GM19023 (cell line): ENCODE data around the gene SLC7A5.

ENCODE experiments used
- ATAC-seq: cut with Tn5 transposase; IDR thresholded peaks from one replicate; pipeline ENCODE4 v1.9.1; 2021; ENCODE audit warnings: mild to moderate bottlenecking, moderate library complexity; ENCODE audit not compliant: unreplicated experiment

The SLC7A5 gene

DNA sequence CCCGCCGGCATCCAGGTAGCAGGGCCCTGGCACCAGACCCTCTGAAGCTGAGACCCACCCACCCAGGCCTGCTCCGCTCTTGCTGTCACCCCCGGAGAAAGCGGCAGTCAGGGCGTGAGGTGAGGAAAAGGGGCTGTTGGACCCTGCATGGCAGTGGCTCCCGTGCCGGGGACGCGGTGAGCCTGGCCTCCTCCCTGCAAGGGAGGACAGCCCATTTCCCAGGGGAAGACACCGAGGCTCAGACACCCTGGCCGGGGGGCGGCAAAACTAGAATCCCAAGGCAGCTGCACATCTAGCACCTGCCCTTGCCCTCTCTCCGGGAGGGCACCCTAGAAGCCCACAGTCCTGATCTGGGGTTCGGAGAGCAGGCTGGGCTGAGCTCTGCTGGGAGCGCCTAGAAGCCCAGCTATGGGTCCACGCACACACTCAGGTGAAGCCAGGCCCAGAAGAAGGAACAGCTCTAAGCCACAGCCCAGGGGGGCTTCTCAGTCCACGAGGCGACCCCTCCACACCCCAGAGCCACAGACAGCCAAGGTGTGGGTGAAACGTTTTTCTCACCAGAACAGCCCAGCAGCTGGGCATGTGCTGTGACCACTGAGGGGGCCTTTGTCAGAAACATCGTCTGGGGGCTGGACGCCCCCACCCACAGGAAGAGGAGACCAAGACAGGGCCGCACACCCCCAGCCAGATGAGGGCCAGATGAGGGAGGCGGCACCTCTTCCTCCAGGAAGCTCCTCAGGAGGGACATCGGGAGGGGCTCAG, 22.4 kb downstream of the SLC7A5 start:
- no peak for ATAC-seq

DNA sequence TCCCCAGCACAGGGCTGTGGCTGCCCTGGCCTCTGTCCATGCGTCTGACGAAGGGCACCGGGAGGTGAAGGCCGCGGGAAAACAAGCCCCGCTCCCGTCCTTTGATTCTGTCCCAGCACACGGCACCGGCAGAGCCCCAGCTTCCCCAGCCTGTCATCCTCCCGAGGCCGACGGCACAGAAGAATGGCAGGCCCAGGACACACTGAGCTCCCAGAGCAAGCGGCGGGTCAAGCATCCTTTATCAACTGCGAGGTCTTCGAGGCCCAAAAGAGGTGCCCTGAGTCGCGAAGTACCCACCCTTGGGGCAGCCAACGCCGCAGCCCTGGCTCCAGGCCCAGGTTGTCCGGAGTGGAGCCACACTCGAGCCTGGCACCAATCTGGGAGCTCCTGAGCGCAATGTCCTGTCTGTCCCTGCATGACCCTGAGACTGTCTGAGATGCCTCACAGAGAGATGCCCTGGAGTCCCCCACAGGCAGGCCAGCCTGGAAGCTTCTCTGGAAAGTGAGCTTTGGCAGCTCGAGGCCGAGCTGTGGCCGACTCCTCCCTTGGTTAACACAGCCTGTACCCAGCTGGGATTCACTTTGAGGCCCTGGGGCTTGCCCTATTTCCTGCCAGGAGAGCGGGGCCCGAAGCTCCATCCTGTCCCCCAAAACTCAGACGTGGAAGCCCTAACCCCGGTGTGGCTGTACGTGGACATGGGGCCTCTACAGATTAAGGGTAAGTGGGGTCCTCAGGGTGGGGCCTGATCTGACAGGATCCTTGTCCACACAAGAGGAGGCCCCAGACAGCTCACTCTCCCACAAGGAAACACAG, 23.3 kb downstream of the SLC7A5 start:
- ATAC-seq = no peak

DNA sequence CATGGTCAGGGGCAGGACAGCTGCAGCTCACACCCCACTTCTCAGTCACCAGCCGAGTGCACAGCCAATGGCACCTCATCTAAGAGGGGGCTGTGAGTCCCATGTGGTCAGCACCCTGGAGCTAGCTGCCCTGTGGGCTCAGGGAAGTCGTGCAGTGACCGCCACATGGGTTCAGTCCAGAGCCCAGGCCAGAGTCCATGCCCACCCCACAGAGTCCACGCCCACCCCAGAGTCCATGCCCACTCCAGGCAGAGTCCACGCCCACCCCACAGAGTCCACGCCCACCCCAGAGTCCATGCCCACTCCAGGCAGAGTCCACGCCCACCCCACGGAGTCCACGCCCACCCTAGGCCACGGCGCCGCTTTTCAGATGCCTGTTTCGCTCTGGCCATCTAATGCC, 24.1 kb downstream of the SLC7A5 start:
- ATAC-seq = no peak

DNA sequence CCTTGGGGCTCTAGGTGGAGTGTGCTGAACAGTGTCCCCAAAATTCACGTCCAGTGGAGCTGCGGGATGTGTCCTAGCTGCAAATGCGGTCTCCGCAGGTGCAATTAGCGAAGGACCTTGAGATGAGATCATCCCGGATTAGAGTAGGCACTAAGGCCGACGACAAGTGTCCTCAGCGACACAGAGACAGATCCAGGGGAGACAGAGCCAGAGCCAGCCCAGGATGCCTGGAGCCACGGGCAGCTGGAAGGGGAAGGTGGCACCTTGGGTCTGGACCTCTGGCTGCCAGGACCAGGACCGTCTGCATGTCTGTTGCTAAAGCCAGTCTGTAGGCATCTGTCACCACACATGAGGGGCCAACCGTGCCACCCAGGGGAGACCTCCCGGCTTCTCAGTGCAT, 24.5 kb downstream of the SLC7A5 start:
- ATAC-seq = no peak

DNA sequence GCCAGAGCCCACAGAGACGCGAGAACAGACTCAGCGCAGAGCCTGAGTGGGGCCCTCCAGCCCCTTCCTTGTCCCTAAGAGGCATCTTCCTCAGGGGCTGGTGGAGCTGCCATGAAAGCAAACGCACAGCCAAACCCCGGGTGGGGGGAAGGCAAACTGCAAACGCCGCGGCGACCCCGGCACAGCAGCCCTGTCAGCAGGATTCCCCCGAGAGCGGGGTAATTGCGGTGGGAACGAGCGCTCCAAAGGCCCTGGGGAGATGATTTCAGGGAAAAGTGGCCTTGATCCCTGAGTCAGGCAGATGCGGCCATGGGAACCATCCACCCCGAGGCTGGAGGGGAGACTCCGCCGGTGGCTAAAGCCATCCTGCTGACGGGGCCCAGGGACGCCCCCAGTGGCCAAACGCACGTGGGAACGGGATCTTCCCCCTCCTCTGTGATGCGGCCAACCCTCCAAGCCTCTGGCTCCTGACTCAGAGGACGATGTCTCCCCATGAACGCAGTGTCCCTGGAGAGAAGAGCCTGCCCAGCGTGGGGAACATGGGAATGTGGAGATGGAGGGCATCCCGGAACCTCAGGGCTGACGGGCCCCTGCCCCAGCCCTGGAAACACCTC, 25.1 kb downstream of the SLC7A5 start:
- no peak for ATAC-seq

DNA sequence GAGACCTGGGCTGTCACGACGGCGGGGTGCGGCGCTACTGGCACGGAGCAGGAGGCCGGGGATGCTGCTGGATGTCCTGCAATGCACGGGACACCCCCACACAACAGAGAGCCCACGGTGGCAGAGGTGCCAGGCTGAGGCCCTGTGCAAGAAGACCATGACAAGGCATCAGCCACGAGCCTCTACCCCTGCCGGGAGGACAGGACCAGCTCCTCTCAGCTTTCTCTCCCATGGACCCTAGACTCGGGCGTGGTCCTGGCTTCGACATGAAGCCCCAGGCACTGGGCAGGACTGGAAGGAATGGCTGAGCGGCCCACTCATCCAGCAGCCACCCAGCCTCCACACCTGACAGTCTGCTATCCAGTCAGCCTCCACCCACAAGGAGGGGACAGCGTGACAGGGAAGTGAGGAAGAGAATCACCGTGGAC, 25.6 kb downstream of the SLC7A5 start:
- no peak for ATAC-seq

DNA sequence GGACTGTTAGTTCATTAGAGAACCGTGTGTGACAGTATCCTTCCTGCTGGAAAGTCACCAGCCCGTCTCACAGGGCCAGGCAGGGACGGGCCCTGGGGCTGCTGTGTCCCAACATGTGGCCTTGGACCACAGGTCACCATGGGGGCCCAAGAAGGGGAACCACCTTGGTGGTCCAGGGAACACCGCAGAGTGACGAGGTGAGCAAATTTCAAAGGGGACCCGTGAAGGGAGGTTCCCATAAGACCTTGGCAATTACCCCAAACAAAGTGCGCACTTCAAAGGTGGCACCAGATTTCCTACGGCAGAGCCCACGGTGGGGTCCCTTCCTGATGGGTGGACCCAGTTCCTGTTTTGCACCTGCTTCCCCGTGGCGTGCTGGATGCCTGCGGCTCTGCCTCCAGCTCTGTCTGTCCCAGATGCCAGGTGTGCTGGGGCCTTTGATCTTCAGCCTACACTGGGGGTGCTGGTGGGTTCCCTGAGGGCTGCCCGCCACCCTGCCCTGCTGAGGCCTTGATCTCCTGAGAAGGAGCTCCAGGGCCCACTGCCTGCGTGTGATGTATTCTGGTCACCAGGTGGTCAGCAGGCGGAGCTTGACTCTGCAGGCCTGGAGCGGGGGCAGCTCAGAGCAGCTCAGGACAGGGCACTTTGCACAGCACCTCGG, 27.0 kb downstream of the SLC7A5 start:
- no peak for ATAC-seq

DNA sequence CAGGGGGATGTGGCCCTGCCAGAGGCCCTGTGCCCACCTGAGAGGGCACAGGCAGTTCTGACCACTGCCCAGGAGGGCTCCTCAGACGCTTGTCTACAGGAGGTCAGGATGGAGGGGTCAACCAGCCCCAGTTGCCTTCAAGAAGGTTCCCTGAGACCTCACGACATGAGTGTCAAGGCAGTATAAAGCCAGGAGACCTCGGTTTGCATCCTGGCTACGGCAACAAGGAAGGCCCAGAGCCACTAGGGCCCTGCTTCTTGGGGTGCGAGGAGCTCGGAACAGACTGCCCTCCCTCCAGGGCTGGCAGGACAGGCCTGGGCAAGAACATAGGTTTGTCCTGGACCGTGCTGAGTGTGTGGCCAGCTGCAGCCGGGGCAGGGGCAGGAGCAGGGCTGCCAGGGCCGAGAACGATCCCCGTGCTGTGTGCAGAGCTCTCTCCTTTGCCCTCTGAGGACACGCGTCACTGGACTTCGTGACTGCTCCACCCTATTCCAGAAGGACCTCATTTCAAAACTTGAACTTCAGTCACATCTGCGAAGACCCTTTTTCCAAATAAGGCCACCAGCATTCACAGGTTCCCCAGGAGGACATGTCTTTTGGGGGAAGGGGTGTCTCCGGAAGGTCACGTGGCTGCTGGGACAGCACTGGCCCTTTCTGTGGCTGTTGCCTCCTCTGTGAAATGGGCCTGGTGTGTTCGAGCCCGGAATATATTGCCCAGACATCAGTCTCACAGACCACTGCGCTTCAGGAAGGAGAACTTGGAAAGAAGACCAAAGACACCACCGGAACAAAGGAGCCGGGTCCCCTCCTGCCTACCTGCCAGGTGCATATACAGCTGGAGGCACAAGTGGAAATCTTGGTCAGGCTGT, 27.7 kb downstream of the SLC7A5 start:
- no peak for ATAC-seq

DNA sequence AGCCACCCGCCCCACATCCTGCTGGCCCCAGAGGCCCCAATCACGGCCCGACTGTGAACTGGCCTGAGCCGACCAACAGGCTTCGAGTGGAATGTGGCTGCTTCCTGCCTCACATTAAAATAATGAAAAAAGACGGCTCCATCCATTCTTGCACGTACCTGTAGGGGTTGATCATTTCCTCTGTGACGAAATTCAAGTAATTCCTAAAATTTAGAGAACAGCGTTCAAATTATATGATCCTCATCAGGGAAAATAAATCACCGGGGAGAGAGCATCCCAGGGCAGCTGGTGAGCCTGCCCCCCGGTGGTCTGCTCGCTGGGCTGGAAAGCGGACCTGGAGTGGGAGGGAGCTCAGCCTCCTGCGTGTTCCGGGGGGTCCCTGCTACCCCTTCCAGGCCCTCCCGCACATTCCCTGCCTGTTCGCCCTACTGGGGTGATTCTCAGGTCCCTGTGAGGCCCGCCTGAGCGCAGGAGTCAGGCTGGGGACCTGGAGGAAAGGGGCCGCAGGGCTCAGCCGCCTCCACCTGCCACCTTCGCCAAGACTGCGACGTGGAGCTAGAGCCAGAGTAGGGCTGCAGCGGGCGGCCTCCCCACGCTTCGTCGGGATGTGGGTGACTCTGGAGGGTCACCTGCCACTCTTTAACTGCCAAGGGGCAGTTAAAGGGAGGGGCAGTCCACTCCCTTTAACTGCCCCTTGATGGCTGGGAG, 28.9 kb downstream of the SLC7A5 start:
- ATAC-seq = no peak

DNA sequence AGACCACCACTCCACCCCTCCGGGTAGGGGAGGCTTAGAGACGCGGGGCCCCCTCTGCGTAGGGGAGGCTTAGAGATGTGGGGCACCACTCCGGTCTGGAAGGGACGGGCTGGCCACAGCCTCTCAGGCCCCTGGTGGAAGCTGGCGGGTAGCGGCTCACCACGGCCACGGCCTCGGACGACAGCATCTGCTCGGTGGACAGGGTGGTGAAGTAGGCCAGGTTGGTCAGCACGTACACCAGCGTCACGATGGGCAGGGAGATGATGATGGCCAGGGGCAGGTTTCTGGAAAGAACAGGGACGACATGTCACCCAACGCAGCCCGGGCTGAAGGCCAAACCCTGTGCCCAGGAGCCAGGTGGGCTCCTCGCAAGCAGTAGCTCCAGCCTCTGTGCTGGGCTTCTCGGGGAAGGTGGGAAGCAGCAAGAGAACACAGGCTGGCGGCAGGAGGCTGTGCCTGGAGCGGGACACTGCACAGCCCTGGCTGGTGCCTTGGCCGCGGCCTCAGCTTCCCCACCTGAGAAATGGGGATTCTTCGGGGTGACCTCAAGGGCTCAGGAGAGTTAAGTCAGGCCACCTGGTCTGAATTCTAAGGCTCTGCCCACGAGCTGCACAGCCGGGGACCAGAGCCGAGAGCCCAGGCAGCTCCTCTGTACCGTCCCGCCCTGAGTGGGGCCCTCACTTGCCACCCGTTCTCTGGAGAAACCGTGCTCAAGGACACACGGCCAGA, 29.6 kb downstream of the SLC7A5 start:
- no peak for ATAC-seq

DNA sequence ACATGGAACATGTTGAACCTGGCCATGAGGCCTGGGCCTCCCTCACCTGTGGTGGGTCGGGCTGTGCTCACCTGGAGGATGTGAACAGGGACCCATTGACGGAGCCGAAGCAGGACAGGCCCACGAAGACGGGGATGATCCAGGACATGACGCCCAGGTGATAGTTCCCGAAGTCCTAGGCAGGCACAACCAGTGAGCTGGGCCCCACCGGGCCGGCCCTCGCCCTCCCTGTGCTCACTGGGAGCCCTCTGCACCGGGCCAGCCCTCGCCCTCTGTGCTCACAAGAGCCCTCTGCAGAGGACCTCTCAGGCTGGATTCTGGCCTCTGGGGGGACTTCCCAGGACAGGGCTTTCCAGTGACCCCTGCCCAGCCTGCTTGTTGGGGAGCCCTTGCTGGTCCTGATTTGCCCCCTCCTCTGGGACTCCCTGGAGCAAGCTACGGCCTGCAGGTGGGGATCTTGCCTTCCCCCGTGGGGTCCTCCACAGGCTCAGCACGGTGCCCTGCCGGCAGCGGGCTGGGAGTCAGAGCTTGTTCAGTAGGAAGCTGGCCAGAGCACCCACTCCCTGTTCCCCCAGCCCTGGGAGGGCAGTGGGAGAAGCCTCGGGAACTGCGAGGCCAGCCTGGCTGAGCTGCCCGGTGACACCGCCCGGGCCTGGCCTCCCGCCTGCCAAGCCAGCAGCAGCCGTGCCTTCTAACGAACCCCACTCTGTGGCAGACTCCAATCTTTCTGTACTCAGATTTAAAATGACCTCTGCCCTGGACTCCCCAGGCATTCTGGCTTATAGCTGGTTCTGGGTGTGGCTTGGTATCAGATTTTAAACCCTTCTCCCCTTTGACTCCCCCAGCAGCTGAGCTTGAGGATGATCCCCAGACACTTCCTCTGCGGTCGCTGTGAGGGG, 30.4 kb downstream of the SLC7A5 start:
- ATAC-seq = no peak

DNA sequence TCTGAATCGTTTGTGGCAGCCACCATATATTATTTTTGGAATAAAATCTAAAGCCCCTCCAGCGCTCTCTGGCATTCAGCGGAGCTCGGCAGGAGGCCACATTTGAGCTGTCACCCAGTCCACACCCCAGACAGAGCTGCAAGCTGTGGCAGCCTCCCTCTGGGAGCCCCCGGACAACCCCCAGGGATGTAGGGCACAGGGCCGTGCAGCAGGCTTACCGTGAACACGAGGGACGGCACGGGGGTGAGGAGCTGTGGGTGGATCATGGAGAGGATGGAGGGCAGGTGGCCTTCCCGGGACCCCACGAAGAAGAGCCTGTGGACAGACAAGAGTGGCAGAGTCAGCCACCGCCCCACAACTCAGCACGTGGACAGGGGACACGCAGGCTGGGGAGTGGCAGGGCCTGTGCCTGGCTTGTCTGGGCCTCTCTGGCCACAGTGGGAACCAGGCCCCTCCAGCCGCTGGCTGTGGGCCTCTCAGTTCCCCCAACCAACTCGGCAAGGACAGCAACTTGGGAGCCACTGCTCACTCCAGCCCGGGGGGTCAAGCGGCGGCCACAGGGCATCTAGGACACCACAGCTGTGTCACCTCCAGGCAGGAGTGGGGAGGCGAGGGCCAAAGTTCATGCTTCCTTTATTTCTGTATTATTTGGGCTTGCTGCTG, 31.5 kb downstream of the SLC7A5 start:
- no peak for ATAC-seq

DNA sequence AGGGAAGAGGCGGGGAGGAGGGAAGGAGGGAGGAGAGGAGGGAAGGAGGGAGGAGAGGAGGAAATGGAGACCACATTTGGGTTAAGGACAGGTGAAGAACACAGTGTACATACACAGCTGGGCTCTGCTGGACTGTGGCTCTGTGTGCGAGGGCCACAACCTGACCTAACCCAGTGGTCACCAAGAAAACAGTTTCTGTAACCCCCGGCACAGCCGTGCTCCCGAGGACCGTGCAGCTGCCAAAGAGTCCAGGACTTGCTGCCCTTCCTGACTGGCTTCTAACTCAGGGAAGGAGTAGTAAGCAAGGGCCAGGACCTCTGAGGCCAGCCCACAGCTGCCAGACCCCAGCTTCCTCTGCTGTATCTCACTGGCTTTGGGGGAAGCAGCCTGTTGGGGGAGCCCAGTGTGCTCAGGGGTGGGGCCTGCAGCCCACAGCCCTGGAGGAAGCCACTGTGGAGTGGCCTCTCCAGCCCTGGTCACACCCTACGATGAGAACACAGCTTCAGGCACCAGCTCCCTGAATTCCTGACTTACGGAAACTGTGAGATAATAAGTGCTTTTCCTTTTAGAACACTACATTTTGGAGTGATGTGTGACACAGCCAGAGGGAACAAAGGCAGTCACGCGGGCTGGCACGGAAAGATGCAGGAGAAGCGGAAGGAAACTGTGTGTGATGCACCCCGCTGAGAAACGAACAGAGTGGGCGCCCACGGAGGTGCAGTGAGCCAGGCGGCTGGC, 32.3 kb downstream of the SLC7A5 start:
- ATAC-seq = no peak

DNA sequence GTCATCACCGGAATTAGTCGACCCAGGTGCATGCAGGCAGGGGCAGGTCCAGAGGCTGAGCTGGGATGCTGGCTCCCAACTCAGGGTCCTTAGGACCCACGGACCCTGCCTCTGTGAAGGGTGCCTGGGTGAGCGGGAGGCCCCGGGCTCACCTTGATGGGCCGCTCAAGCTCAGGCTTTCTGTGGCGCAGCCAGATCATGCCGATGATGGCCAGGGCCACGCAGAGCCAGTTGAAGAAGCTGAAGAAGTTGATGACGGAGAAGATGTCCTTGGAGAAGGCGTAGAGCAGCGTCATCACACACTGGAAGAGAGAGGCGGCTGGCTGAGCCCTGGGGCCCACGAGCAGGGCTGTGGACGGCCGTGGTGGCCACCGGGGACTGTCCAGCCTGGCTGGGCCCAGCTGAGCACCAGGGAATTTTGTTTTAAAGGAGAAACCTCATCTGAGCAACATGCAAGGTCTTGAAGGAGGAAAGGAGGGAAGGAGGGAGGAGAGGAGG, 32.9 kb downstream of the SLC7A5 start:
- ATAC-seq = no peak

DNA sequence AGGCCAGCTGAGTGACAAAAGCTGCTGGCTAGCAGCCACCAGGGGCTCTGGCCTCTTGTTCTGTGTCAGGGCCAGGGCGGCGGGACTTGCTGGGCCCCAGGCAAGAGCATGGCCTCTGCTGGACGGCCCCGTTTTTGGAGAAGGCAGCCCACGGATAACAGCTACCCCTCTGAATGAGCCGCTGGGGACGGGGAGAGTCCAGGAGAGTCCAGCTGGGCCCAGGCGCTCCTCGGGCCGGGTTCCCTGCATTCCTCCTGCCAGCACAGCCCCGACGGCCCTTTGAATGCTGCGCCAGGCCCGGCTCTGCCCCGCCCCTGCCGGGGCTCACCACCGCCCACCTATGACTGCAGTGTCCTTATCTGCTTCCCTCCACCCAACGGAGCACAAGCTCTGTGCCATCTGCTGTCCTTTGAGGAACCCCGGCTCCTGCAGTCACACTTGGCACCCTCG, 33.4 kb downstream of the SLC7A5 start:
- ATAC-seq = no peak

DNA sequence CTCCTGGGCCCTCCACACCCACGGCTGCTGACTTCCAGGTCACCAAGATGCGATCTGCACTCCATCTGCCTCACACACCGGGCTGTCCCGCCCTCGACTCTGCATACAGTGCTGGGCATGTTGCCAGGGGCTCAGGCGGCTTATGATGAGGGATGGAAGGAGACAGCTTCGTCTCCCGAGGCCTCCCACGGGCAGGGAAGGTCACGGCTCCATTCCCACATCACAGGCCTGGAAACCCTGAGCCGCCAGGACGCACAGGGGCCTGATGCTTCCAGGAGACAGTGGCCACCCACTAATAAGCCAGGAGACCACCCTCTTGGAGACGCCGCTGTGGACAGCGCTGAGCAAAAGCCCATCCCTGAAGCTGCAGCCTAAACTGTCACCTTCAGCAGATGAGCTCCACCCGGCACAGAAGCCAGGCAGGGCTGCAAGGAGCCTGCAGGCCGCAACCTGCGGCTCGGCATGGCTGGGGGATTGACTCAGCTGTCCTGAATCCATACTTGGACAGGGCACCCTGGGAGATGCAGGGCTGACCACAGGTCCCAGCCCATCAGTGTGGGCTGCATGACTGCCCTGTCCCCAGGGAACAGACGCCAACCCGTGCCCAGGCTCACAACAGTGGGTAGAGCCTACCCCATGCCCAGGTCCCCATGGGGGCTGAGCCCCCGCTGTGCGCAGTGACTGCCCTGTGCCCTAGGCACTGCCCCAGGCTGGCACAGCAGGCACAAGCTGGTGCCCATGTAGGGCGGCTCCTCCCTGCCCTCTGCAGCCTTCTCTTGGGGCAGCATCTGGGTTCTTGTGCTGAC, 34.4 kb downstream of the SLC7A5 start:
- no peak for ATAC-seq
